ENCODE data around the gene SPTLC3.

The SPTLC3 gene

GRCh38 chr20:13183005-13183404 is 174.2 kb downstream of the SPTLC3 start:
- TF ChIP-seq, protein P1, sequence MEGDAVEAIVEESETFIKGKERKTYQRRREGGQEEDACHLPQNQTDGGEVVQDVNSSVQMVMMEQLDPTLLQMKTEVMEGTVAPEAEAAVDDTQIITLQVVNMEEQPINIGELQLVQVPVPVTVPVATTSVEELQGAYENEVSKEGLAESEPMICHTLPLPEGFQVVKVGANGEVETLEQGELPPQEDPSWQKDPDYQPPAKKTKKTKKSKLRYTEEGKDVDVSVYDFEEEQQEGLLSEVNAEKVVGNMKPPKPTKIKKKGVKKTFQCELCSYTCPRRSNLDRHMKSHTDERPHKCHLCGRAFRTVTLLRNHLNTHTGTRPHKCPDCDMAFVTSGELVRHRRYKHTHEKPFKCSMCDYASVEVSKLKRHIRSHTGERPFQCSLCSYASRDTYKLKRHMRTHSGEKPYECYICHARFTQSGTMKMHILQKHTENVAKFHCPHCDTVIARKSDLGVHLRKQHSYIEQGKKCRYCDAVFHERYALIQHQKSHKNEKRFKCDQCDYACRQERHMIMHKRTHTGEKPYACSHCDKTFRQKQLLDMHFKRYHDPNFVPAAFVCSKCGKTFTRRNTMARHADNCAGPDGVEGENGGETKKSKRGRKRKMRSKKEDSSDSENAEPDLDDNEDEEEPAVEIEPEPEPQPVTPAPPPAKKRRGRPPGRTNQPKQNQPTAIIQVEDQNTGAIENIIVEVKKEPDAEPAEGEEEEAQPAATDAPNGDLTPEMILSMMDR (IDR thresholded peaks at IDR 0.05; ENCODE audit: extremely low read depth, insufficient read depth, missing control alignments) = no peak
- no peak for DNase-seq (ENCODE audit: low spot score)
- in situ Hi-C loops (cut with MboI; ENCODE audit: low pct_unique_long_range_greater_than_20kb, low sequenced_read_pairs, unreplicated experiment) = no loop called here

GRCh38 chr20:13186043-13186774 is 177.4 kb downstream of the SPTLC3 start:
- TF ChIP-seq, protein P1 (IDR thresholded peaks at IDR 0.05; ENCODE audit: extremely low read depth, insufficient read depth, missing control alignments) = no peak
- DNase-seq (ENCODE audit: low spot score) = no peak
- in situ Hi-C loops (cut with MboI; ENCODE audit: low pct_unique_long_range_greater_than_20kb, low sequenced_read_pairs, unreplicated experiment) = no loop called here

GRCh38 chr20:13187899-13188298 is 179.1 kb downstream of the SPTLC3 start:
- no peak for DNase-seq (ENCODE audit: low spot score)
- in situ Hi-C loops (cut with MboI; ENCODE audit: low pct_unique_long_range_greater_than_20kb, low sequenced_read_pairs, unreplicated experiment) = no loop called here
- TF ChIP-seq, protein P1 (IDR thresholded peaks at IDR 0.05; ENCODE audit: extremely low read depth, insufficient read depth, missing control alignments) = no peak

DNA sequence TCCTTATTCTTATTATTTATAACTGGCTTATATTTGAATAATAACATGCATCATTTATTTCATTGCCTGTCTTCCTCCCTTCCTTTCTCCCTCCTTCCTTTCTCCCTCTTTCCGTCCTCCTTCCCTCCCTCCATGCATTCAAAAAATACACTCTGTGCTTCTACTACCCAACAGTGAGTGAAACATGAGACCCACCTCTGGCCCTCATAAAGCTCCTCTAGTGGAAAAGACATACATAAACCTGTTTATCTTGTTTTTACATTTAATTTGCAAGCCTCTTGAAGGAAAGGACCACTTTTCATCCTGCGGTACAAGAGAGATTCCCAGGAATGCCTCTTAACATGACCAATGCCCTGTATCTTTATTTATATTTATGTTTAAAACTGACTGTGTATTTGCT is 190.5 kb downstream of the SPTLC3 start:
- TF ChIP-seq, protein P1 (IDR thresholded peaks at IDR 0.05; ENCODE audit: extremely low read depth, insufficient read depth, missing control alignments) = no peak
- in situ Hi-C loops (cut with MboI; ENCODE audit: low pct_unique_long_range_greater_than_20kb, low sequenced_read_pairs, unreplicated experiment) = no loop called here
- DNase-seq (ENCODE audit: low spot score) = no peak

GRCh38 chr20:13200767-13201500 is 192.2 kb downstream of the SPTLC3 start:
- no peak for DNase-seq (ENCODE audit: low spot score)
- TF ChIP-seq, protein P1 (IDR thresholded peaks at IDR 0.05; ENCODE audit: extremely low read depth, insufficient read depth, missing control alignments) = no peak
- in situ Hi-C loops (cut with MboI; ENCODE audit: low pct_unique_long_range_greater_than_20kb, low sequenced_read_pairs, unreplicated experiment) = no loop called here

- DNase-seq (ENCODE audit: low spot score) = no peak
- TF ChIP-seq, protein P1 (IDR thresholded peaks at IDR 0.05; ENCODE audit: extremely low read depth, insufficient read depth, missing control alignments) = no peak
- in situ Hi-C loops (cut with MboI; ENCODE audit: low pct_unique_long_range_greater_than_20kb, low sequenced_read_pairs, unreplicated experiment) = no loop called here
These were observed 193.8 kb downstream of the SPTLC3 start for GRCh38 chr20:13202565-13202964.
